ENCODE data around the gene TNRC18. TPM values are rescaled to one million over a fixed set of nuclear protein-coding genes. Genes with fewer than 3 reads are reported as not detected.
A peak's percentile ranks its signal among the peaks of the same experiment; 100 is the strongest.
"Not testable (repeated sequence)": the region's sequence is repeated elsewhere in the genome, so short reads cannot be mapped to it uniquely, and the experiment has no call there.

TNRC18 gene
- total RNA-seq, 1 donor from 2014 or later = 197 TPM

- Mint-ChIP-seq H3K4me3 (ENCODE audit: low read depth) (peak within 1 kb of the TSS; percentile 61), H3K9me3 (ENCODE audit: low read depth) (no peaks in the 10 kb centered on the region), H3K27ac (no peak within 1 kb of the TSS), H3K36me3 (ENCODE audit: insufficient read depth) (peaks cover 4% of the 10 kb centered on the region), H3K4me1 (ENCODE audit: low read depth) (peaks cover 4% of the 10 kb centered on the region), H3K27me3 (peaks cover 6% of the 10 kb centered on the region)
- DNase-seq (ENCODE audit: low spot score, unreplicated experiment) = no peak
- TF ChIP-seq CTCF (IDR thresholded peaks at IDR 0.05; ENCODE audit: unreplicated experiment) = no peak
Observed at GRCh38 chr7:5282543-5283316, 140.9 kb downstream of the TNRC18 start, which contains the start of gene SLC29A4. Gene SLC29A4 (plus strand): TSS chr7:5282943. CDS start chr7:5287817, 4,874 bp downstream.

- DNase-seq (ENCODE audit: low spot score, unreplicated experiment); H3K9me3 Mint-ChIP-seq (ENCODE audit: low read depth); H3K36me3 Mint-ChIP-seq (ENCODE audit: insufficient read depth); H3K4me1 Mint-ChIP-seq (ENCODE audit: low read depth); H3K27ac Mint-ChIP-seq; H3K27me3 Mint-ChIP-seq: not testable (repeated sequence)
- H3K4me3 Mint-ChIP-seq (ENCODE audit: low read depth) = peak overlapping the region; percentile 59
Observed at GRCh38 chr7:5281598-5282500, 141.8 kb downstream of the TNRC18 start.

DNA sequence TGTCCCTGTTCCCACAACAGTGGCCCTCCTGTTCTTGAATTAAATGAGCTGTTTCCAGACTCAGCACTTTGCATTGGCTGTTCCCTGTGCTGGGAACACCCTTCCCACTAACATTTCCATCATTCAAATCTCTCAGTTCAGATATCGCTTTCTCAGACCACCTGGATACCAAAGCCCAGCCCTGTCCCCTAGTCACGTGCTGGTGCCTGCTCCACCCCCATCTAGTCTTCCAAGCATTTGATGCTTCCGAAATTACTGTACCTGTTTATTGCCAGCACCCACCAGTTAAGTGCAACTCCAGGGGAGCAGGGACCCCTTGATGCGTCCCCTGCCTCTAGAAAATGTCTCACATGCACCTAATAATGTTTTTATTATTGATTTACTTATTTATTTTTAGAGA, 143.9 kb downstream of the TNRC18 start:
- DNase-seq (ENCODE audit: low spot score, unreplicated experiment) = no peak
- no peak for TF ChIP-seq CTCF (IDR thresholded peaks at IDR 0.05; ENCODE audit: unreplicated experiment)
- Mint-ChIP-seq H3K4me1 (ENCODE audit: low read depth) (peaks cover 3% of the 10 kb centered on the region), H3K9me3 (ENCODE audit: low read depth) (no peaks in the 10 kb centered on the region), H3K27ac (no peak overlapping the region), H3K4me3 (ENCODE audit: low read depth) (no peak overlapping the region), H3K27me3 (peaks cover 6% of the 10 kb centered on the region), H3K36me3 (ENCODE audit: insufficient read depth) (no peaks in the 10 kb centered on the region)

- Mint-ChIP-seq H3K4me1 (ENCODE audit: low read depth) (peaks cover under 1% of the 10 kb centered on the region), H3K36me3 (ENCODE audit: insufficient read depth) (no peaks in the 10 kb centered on the region), H3K9me3 (ENCODE audit: low read depth) (no peaks in the 10 kb centered on the region), H3K27me3 (peaks cover 6% of the 10 kb centered on the region), H3K4me3 (ENCODE audit: low read depth) (no peak overlapping the region), H3K27ac (no peak overlapping the region)
- no peak for TF ChIP-seq CTCF (IDR thresholded peaks at IDR 0.05; ENCODE audit: unreplicated experiment)
- no peak for DNase-seq (ENCODE audit: low spot score, unreplicated experiment)
Observed at GRCh38 chr7:5278766-5279165, 144.9 kb downstream of the TNRC18 start.

- H3K27me3 Mint-ChIP-seq = peaks cover 9% of the 10 kb centered on the region
- H3K4me3 Mint-ChIP-seq (ENCODE audit: low read depth) = no peak overlapping the region
- TF ChIP-seq CTCF (IDR thresholded peaks at IDR 0.05; ENCODE audit: unreplicated experiment) = no peak
- H3K36me3 Mint-ChIP-seq (ENCODE audit: insufficient read depth) = no peaks in the 10 kb centered on the region
- no peak for DNase-seq (ENCODE audit: low spot score, unreplicated experiment)
- no peaks in the 10 kb centered on the region for H3K9me3 Mint-ChIP-seq (ENCODE audit: low read depth)
- H3K27ac Mint-ChIP-seq = no peak overlapping the region
- H3K4me1 Mint-ChIP-seq (ENCODE audit: low read depth) = peaks cover 2% of the 10 kb centered on the region
Observed at GRCh38 chr7:5276611-5277010, 147.0 kb downstream of the TNRC18 start.

DNA sequence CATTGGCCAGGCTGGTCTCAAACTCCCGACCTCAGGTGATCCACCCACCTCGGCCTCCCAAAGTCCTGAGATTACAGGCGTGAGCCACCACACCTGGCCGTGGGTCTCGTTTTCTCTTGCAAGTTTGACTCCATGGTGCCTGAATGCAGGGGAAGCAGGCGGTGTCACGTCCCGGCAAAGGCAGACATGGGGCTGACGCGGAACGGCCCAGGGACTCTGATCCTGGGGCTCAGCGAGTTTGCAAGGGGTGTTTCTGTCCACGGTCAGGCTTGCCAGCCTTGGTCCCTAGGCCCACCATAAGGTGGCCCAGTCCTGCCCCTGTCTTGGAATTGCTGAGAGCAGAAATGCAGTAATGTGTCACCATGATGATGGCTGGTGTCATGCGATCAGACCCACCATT, 147.5 kb downstream of the TNRC18 start:
- H3K9me3 Mint-ChIP-seq (ENCODE audit: low read depth); H3K4me1 Mint-ChIP-seq (ENCODE audit: low read depth); H3K27me3 Mint-ChIP-seq; DNase-seq (ENCODE audit: low spot score, unreplicated experiment); H3K36me3 Mint-ChIP-seq (ENCODE audit: insufficient read depth); H3K27ac Mint-ChIP-seq; H3K4me3 Mint-ChIP-seq (ENCODE audit: low read depth): not testable (repeated sequence)

DNA sequence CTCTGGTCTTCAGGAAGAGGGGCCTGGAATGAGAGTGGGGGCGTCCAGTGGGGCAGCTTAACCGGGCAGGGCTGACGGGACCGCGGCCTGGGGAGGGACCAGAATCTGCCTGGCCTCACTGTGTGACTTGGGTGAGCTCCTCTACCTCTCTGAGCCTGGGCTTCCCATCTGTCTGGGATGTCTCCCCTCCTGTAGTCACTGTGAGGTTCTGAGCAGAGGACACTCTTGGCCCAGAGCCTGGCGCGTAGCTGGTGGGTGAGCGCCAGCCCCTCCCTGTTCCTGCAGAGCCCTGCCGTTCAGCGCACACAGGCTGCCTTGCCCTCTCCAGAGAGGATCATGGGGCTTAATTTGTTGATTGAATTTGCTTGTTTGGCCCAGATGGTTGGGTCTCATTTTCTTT, 148.1 kb downstream of the TNRC18 start:
- not testable (repeated sequence) for H3K27me3 Mint-ChIP-seq; H3K4me1 Mint-ChIP-seq (ENCODE audit: low read depth); H3K27ac Mint-ChIP-seq; H3K4me3 Mint-ChIP-seq (ENCODE audit: low read depth); DNase-seq (ENCODE audit: low spot score, unreplicated experiment); H3K36me3 Mint-ChIP-seq (ENCODE audit: insufficient read depth); H3K9me3 Mint-ChIP-seq (ENCODE audit: low read depth)

DNA sequence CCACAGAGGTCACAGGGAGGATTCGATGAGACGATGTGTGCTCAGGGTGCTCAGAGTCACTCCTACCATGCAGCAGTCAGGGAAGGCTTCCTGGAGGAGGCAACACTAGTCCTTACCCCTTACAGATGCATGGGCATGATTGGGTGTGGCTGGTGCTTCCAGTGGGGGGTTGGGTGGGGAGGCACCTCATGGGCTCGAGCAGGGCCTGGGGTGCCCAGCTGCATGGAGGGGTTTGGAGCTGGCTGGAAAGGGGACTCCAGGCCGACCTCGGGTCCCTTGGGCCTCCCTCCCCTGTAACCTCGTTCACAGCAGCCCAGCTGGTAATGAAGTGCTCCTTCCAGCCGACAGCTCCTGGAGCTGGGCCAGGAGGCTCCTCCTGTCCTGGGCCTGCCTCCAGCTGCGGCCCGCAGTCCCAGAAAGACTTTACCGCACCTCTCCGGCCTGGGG, 148.6 kb downstream of the TNRC18 start:
- DNase-seq (ENCODE audit: low spot score, unreplicated experiment); H3K4me3 Mint-ChIP-seq (ENCODE audit: low read depth); H3K4me1 Mint-ChIP-seq (ENCODE audit: low read depth); H3K9me3 Mint-ChIP-seq (ENCODE audit: low read depth); H3K27ac Mint-ChIP-seq; H3K36me3 Mint-ChIP-seq (ENCODE audit: insufficient read depth): not testable (repeated sequence)
- peaks cover 11% of the 10 kb centered on the region for H3K27me3 Mint-ChIP-seq
